HepG2 (cell line): ENCODE results near the gene FUT8. TPM values are rescaled to one million over a fixed set of nuclear protein-coding genes. Genes with fewer than 3 reads are reported as not detected.

Experiments used
- ATAC-seq: fragments of 200-7000 bp; cut with Tn5 transposase; 3 replicates; pipeline ENCODE4 v1.9.1; 2020; ENCODE audit warnings: mild to moderate bottlenecking, moderate library complexity
- BruUV-seq: library from RNA; stranded (reverse); fragments of 400-500 nt; replicated peaks from 2 replicates; lab custom pipeline; 2021; lab: Mats Ljungman, UMichigan
- CTCF ChIA-PET: fragments of 300-600 bp; formaldehyde crosslinking; extraction: SDS; loops from one replicate; lab custom pipeline; 2021; ENCODE audit warnings: low total read pairs, inconsistent platforms, low intra/inter-chr PET ratio; lab: Yijun Ruan, JAX
- POLR2A ChIA-PET: fragments of 350-600 bp; sonication (Branson Sonifier 250); formaldehyde crosslinking; loops from one replicate; lab custom pipeline; 2020; ENCODE audit warnings: antibody characterized with exemption, inconsistent platforms; lab: Yijun Ruan, JAX
- DNase-seq: peaks from one replicate; pipeline ENCODE4 v3.0.0-alpha.2; 2015; ENCODE audit warnings: low spot score
- FAIRE-seq: peaks from 3 replicates; lab custom pipeline; 2011; peaks lifted over from hg19 to GRCh38; lab: Jason Lieb, UNC
- H2AFZ ChIP-seq: one replicate; pipeline ENCODE4 v1.6.1; 2011; ENCODE audit warnings: low read length, inconsistent platforms
- H3K27ac ChIP-seq: fragments of 300-600 bp; 3 replicates; pipeline ENCODE4 v1.8.0; 2011; ENCODE audit warnings: mixed run types, mild to moderate bottlenecking, mixed read lengths, low read length, inconsistent platforms; ENCODE audit not compliant: insufficient read depth; ENCODE audit errors: extremely low read length
- H3K27me3 ChIP-seq, 2 experiments: fragments of 200-600 bp in 1 of 2; 2 replicates in 1 of 2; 3 replicates in 1 of 2; pipeline versions ENCODE4 v1.6.0 to v1.8.0; 2011; ENCODE audit warnings: low read length in 2 of 2, mild to moderate bottlenecking in 2 of 2, moderate library complexity in 2 of 2, inconsistent platforms in 1 of 2; ENCODE audit not compliant: insufficient read depth in 2 of 2, control insufficient read depth in 1 of 2
- H3K36me3 ChIP-seq, 2 experiments: fragments of 200-600 bp in 1 of 2; replicated peaks in 1 of 2; 2 replicates in 1 of 2; 3 replicates in 1 of 2; pipeline versions ENCODE4 v1.5.1 to v1.8.0; 2011; ENCODE audit warnings: low read length in 2 of 2, inconsistent platforms in 1 of 2; ENCODE audit not compliant: insufficient read depth in 2 of 2, control insufficient read depth in 1 of 2
- H3K4me1 ChIP-seq: 2 replicates; pipeline ENCODE4 v1.5.1; 2012; ENCODE audit warnings: low read length, inconsistent platforms; ENCODE audit not compliant: insufficient read depth
- H3K4me2 ChIP-seq: 2 replicates; pipeline ENCODE4 v1.6.0; 2011; ENCODE audit warnings: low read depth, low read length, inconsistent platforms
- H3K4me3 ChIP-seq, 3 experiments: fragments of 200-600 bp in 1 of 3; sonication (generic), shearing (Covaris generic) in 1 of 3; replicated peaks in 1 of 3; 2 replicates each; pipeline ENCODE4 v1.5.1; 2011 to 2016; ENCODE audit warnings: low read length in 3 of 3, inconsistent platforms in 2 of 3, low read depth in 2 of 3, mild to moderate bottlenecking in 2 of 3, control low read depth in 1 of 3, mixed read lengths in 1 of 3; ENCODE audit not compliant: insufficient read depth in 1 of 3
- H3K79me2 ChIP-seq: one replicate; pipeline ENCODE4 v1.6.1; 2011; ENCODE audit warnings: low read length, inconsistent platforms; ENCODE audit not compliant: insufficient read depth
- H3K9ac ChIP-seq: 2 replicates; pipeline ENCODE4 v1.6.0; 2011; ENCODE audit warnings: mild to moderate bottlenecking, low read depth, low read length, inconsistent platforms; ENCODE audit not compliant: insufficient read depth
- H3K9me3 ChIP-seq: 2 replicates; pipeline ENCODE4 v1.5.1; 2012; ENCODE audit warnings: mild to moderate bottlenecking, low read length
- H4K20me1 ChIP-seq: 2 replicates; pipeline ENCODE4 v1.6.0; 2011; ENCODE audit warnings: inconsistent platforms, mild to moderate bottlenecking, low read length, moderate library complexity; ENCODE audit not compliant: insufficient read depth
- ARNT2 ChIP-seq: sonication (generic); formaldehyde crosslinking; IDR thresholded peaks from 2 replicates; pipeline ENCODE4 v1.8.0; 2022; ENCODE audit warnings: mild to moderate bottlenecking, low read depth, missing genetic modification reagents, moderate library complexity
- CBX1 ChIP-seq: IDR thresholded peaks from one replicate; pipeline ENCODE4 v1.6.1; 2016; ENCODE audit warnings: antibody characterized with exemption, low read depth
- MATR3 ChIP-seq: sonication (generic); formaldehyde crosslinking; IDR thresholded peaks from 2 replicates; pipeline ENCODE4 v1.4.0; 2020; ENCODE audit warnings: missing genetic modification reagents
- MXD3 ChIP-seq: IDR thresholded peaks from 2 replicates; pipeline ENCODE4 v1.6.1; 2016; ENCODE audit warnings: mild to moderate bottlenecking, missing biosample characterization, missing genetic modification reagents
- PHF5A ChIP-seq: IDR thresholded peaks from one replicate; pipeline ENCODE4 v1.6.1; 2018; ENCODE audit warnings: low read depth, missing genetic modification reagents; ENCODE audit not compliant: unreplicated experiment
- SAFB2 ChIP-seq: sonication (generic); formaldehyde crosslinking; IDR thresholded peaks from 2 replicates; pipeline ENCODE4 v1.5.1; 2020; ENCODE audit warnings: missing genetic modification reagents, low read depth, mild to moderate bottlenecking, borderline replicate concordance
- THRA ChIP-seq: sonication (generic); formaldehyde crosslinking; IDR thresholded peaks from 2 replicates; pipeline ENCODE4 v1.4.0; 2020; ENCODE audit warnings: missing genetic modification reagents, borderline replicate concordance
- ZFYVE20 ChIP-seq: sonication (generic); formaldehyde crosslinking; IDR thresholded peaks from 2 replicates; pipeline ENCODE4 v1.8.0; 2023; ENCODE audit warnings: low read depth, mild to moderate bottlenecking, moderate library complexity, missing genetic modification reagents, borderline replicate concordance
- ZNF563 ChIP-seq: sonication (generic); formaldehyde crosslinking; IDR thresholded peaks from 2 replicates; pipeline ENCODE4 v1.8.0; 2022; ENCODE audit warnings: mild to moderate bottlenecking, moderate library complexity, missing genetic modification reagents
- WGBS: methylation state at CpG from one replicate; pipeline ENCODE4 v1.1.6; 2017; ENCODE audit warnings: low lambda C conversion rate; 5-methylcytosine and 5-hydroxymethylcytosine counted together
- in situ Hi-C: cut with HindIII; loops from 2 replicates; pipeline ENCODE4 v1.10.0; 2017; ENCODE audit warnings: low pct_unique_long_range_greater_than_20kb; ENCODE audit not compliant: extremely low pct_ligation_motif_present
- intact Hi-C: fragments of 100-400 bp; cut with micrococcal nuclease; formaldehyde crosslinking; loops from one replicate; pipeline ENCODE4 v1.10.0; 2022; ENCODE audit not compliant: unreplicated experiment
- polyA plus RNA-seq, 8 experiments: library from polyadenylated mRNA; depleted of rRNA in 3 of 8; stranded (reverse) in 7 of 8; unstranded in 1 of 8; fragments of >200 nt; fragmentation: Illumina TruSeq in 4 of 8; extraction: Trizol in 4 of 8; gene quantifications; 2 replicates each; pipeline versions ENCODE4 v1.2.1 to v1.2.3, GENCODE V29; 2011 to 2016; ENCODE audit warnings: low read depth in 4 of 8, missing spikeins in 1 of 8, mixed read lengths in 1 of 8; ENCODE audit not compliant: insufficient read depth in 1 of 8
- total RNA-seq, 5 experiments: library from RNA; depleted of rRNA; stranded (reverse); fragments of >200 nt; fragmentation: Illumina TruSeq; extraction: Trizol; gene quantifications; 2 replicates each; pipeline ENCODE4 v1.2.3, GENCODE V29; 2016; ENCODE audit warnings: low read depth in 1 of 5
- TF ChIP-seq, protein P1 (sequence below): sonication (generic); formaldehyde crosslinking; IDR thresholded peaks from 2 replicates; pipeline ENCODE4; 2020; ENCODE audit warnings: missing genetic modification reagents, mild to moderate bottlenecking, borderline replicate concordance
- TF ChIP-seq, protein P2 (sequence below): sonication (generic); formaldehyde crosslinking; conservative IDR thresholded peaks from 2 replicates; pipeline ENCODE4 v1.8.0; 2022; ENCODE audit warnings: mild to moderate bottlenecking, moderate library complexity, missing genetic modification reagents
- TF ChIP-seq, protein P3 (sequence below): sonication (generic); formaldehyde crosslinking; IDR thresholded peaks from 2 replicates; pipeline ENCODE4 v1.5.0; 2020; ENCODE audit warnings: mild to moderate bottlenecking, missing genetic modification reagents, moderate library complexity

Gene FUT8
- total and polyA plus RNA-seq, 2 of the 13 experiments (the other 11 are each of a cell fraction or from before 2014, with no cell fraction given) = 9.3 to 17.5 TPM

DNA sequence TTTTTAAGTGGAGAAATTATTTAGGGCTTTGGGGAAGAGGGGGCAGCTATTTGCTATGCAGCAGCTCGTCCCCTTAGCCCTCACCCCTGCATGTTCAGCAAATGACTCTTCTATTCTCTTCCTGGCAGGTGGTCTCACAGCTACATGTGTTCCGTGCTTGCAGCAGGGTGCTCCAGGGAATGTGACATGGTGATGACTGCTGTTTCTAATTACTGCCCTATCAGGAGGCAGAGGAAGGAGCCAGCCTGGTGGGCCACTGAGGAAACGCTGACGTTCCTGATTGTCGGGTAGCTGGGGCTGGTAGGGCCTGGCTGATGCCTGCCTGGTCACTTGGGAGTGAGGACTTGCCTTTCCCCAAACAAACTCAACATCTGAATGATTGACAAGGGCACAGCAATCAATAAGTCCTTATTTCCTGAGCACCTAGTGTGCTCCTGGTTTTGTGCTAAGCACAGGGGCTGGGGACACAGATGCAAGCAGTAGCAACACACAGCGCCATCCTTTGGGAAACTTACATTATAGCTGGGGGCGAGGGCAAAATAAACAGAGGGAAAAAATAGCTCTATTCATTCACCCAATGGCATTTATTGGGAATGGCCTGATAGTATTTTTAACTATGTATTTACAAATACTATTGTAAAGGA, 377.8 kb downstream of the FUT8 start (continued):
- TF ChIP-seq, protein P1, sequence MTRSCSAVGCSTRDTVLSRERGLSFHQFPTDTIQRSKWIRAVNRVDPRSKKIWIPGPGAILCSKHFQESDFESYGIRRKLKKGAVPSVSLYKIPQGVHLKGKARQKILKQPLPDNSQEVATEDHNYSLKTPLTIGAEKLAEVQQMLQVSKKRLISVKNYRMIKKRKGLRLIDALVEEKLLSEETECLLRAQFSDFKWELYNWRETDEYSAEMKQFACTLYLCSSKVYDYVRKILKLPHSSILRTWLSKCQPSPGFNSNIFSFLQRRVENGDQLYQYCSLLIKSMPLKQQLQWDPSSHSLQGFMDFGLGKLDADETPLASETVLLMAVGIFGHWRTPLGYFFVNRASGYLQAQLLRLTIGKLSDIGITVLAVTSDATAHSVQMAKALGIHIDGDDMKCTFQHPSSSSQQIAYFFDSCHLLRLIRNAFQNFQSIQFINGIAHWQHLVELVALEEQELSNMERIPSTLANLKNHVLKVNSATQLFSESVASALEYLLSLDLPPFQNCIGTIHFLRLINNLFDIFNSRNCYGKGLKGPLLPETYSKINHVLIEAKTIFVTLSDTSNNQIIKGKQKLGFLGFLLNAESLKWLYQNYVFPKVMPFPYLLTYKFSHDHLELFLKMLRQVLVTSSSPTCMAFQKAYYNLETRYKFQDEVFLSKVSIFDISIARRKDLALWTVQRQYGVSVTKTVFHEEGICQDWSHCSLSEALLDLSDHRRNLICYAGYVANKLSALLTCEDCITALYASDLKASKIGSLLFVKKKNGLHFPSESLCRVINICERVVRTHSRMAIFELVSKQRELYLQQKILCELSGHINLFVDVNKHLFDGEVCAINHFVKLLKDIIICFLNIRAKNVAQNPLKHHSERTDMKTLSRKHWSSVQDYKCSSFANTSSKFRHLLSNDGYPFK (CRISPR knock-in tag) = no peak

GRCh38 chr14:65791191-65791981, 378.9 kb downstream of the FUT8 start:
- Histone ChIP-seq H3K4me2 (no peak overlapping the region), H3K79me2 (no peaks in the 10 kb centered on the region), H3K4me3 (no peak overlapping the region), H3K9ac (no peak overlapping the region), H4K20me1 (no peaks in the 10 kb centered on the region), H3K27me3 (peaks cover 0 to 17% of the 10 kb centered on the region in 2 experiments; a peak in 1 of 5 replicates), H3K4me1 (peaks cover 13% of the 10 kb centered on the region), H2AFZ (no peak overlapping the region), H3K27ac (no peak overlapping the region), H3K9me3 (no peaks in the 10 kb centered on the region), H3K36me3 (no peaks in the 10 kb centered on the region)
- CTCF ChIA-PET = no interaction called here
- POLR2A ChIA-PET = no interaction called here
- no peak for DNase-seq
- no peak for ATAC-seq
- intact Hi-C loops = no loop called here
- no TSS peak for BruUV-seq
- peak; percentile 60 for FAIRE-seq
- in situ Hi-C loops = no loop called here
- WGBS = 22% methylated on average over 12 of the region's 14 CpGs
- TF ChIP-seq THRA (CRISPR knock-in tag) = no peak
- no peak for TF ChIP-seq ARNT2 (CRISPR knock-in tag)
- TF ChIP-seq, protein P2, sequence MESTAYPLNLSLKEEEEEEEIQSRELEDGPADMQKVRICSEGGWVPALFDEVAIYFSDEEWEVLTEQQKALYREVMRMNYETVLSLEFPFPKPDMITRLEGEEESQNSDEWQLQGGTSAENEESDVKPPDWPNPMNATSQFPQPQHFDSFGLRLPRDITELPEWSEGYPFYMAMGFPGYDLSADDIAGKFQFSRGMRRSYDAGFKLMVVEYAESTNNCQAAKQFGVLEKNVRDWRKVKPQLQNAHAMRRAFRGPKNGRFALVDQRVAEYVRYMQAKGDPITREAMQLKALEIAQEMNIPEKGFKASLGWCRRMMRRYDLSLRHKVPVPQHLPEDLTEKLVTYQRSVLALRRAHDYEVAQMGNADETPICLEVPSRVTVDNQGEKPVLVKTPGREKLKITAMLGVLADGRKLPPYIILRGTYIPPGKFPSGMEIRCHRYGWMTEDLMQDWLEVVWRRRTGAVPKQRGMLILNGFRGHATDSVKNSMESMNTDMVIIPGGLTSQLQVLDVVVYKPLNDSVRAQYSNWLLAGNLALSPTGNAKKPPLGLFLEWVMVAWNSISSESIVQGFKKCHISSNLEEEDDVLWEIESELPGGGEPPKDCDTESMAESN (CRISPR knock-in tag) = no peak
- no peak for TF ChIP-seq ZNF563 (CRISPR knock-in tag)
- TF ChIP-seq PHF5A (CRISPR knock-in tag) = no peak
- TF ChIP-seq ZFYVE20 (CRISPR knock-in tag) = no peak
- no peak for TF ChIP-seq SAFB2 (CRISPR knock-in tag)
- TF ChIP-seq MATR3 (CRISPR knock-in tag) = no peak
- TF ChIP-seq, protein P3, sequence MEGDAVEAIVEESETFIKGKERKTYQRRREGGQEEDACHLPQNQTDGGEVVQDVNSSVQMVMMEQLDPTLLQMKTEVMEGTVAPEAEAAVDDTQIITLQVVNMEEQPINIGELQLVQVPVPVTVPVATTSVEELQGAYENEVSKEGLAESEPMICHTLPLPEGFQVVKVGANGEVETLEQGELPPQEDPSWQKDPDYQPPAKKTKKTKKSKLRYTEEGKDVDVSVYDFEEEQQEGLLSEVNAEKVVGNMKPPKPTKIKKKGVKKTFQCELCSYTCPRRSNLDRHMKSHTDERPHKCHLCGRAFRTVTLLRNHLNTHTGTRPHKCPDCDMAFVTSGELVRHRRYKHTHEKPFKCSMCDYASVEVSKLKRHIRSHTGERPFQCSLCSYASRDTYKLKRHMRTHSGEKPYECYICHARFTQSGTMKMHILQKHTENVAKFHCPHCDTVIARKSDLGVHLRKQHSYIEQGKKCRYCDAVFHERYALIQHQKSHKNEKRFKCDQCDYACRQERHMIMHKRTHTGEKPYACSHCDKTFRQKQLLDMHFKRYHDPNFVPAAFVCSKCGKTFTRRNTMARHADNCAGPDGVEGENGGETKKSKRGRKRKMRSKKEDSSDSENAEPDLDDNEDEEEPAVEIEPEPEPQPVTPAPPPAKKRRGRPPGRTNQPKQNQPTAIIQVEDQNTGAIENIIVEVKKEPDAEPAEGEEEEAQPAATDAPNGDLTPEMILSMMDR (CRISPR knock-in tag) = no peak
- no peak for TF ChIP-seq MXD3 (CRISPR knock-in tag)
- no peak for TF ChIP-seq CBX1
